GM23338 (cell line): ENCODE results near the gene FRAS1. TPM values are rescaled to one million over a fixed set of nuclear protein-coding genes. Genes with fewer than 3 reads are reported as not detected.

Experiments used
- ATAC-seq: fragments of 200-7000 bp; cut with Tn5 transposase; 3 replicates; pipeline ENCODE4 v1.9.1; 2020
- DNase-seq: peaks from one replicate; pipeline ENCODE4 v3.0.0-alpha.2; 2015; ENCODE audit warnings: low spot score
- H2AFZ ChIP-seq: fragments of 200-600 bp; sonication (generic); 2 replicates; pipeline ENCODE4 v1.8.0; 2016; ENCODE audit warnings: antibody characterized with exemption, mild to moderate bottlenecking, moderate library complexity
- H3F3A ChIP-seq: fragments of 200-600 bp; sonication (generic); replicated peaks from 2 replicates; pipeline ENCODE4 v1.8.0; 2017; ENCODE audit warnings: antibody characterized with exemption, mixed run types, low read depth
- H3K27ac ChIP-seq: fragments of 200-600 bp; sonication (generic); 2 replicates; pipeline ENCODE4 v1.6.1; 2016; ENCODE audit warnings: low read depth
- H3K27me3 ChIP-seq: fragments of 200-600 bp; sonication (generic); 2 replicates; pipeline ENCODE4 v1.8.0; 2016; ENCODE audit warnings: mild to moderate bottlenecking, mixed run types, moderate library complexity; ENCODE audit not compliant: insufficient read depth
- H3K36me3 ChIP-seq: fragments of 200-600 bp; sonication (generic); 2 replicates; pipeline ENCODE4 v1.8.0; 2016; ENCODE audit warnings: mild to moderate bottlenecking; ENCODE audit not compliant: insufficient read depth
- H3K4me1 ChIP-seq: fragments of 200-600 bp; sonication (generic); 2 replicates; pipeline ENCODE4 v1.8.0; 2016; ENCODE audit warnings: mild to moderate bottlenecking, moderate library complexity; ENCODE audit not compliant: insufficient read depth
- H3K4me2 ChIP-seq: fragments of 200-600 bp; sonication (generic); 2 replicates; pipeline ENCODE4 v1.7.1; 2017; ENCODE audit warnings: mixed run types
- H3K4me3 ChIP-seq: fragments of 200-600 bp; sonication (generic); 2 replicates; pipeline ENCODE4 v1.6.1; 2016; ENCODE audit warnings: mixed run types
- H3K79me2 ChIP-seq: fragments of 200-600 bp; sonication (generic); replicated peaks from 2 replicates; pipeline ENCODE4 v1.8.0; 2017; ENCODE audit warnings: mild to moderate bottlenecking; ENCODE audit not compliant: insufficient read depth
- H3K9me2 ChIP-seq: fragments of 200-600 bp; sonication (generic); 2 replicates; pipeline ENCODE4 v1.8.0; 2017; ENCODE audit not compliant: insufficient read depth
- H4K20me1 ChIP-seq: fragments of 200-600 bp; sonication (generic); replicated peaks from 2 replicates; pipeline ENCODE4 v1.8.0; 2017; ENCODE audit warnings: mild to moderate bottlenecking; ENCODE audit not compliant: insufficient read depth
- H3K27ac Mint-ChIP-seq: 2 replicates; pipeline ENCODE4 v1.8.0; 2020; ENCODE audit warnings: inconsistent platforms, mild to moderate bottlenecking, moderate library complexity, mixed read lengths
- H3K27me3 Mint-ChIP-seq: 3 replicates; pipeline ENCODE4 v1.8.0; 2022; ENCODE audit warnings: low read depth, mild to moderate bottlenecking, moderate library complexity, mixed read lengths, inconsistent platforms; ENCODE audit not compliant: insufficient read depth, poor library complexity
- H3K36me3 Mint-ChIP-seq: 3 replicates; pipeline ENCODE4 v1.8.0; 2021; ENCODE audit warnings: low read depth, mild to moderate bottlenecking, inconsistent platforms, moderate library complexity, mixed read lengths
- H3K4me1 Mint-ChIP-seq: 3 replicates; pipeline ENCODE4 v1.8.0; 2020; ENCODE audit warnings: mild to moderate bottlenecking, inconsistent platforms, mixed read lengths
- H3K4me3 Mint-ChIP-seq: 3 replicates; pipeline ENCODE4 v1.8.0; 2021; ENCODE audit warnings: moderate library complexity, mild to moderate bottlenecking, inconsistent platforms, mixed read lengths
- H3K9me3 Mint-ChIP-seq: 3 replicates; pipeline ENCODE4 v1.8.0; 2020; ENCODE audit warnings: moderate library complexity, mild to moderate bottlenecking, inconsistent platforms, mixed read lengths
- CREB1 ChIP-seq: fragments of 250-450 bp; sonication (Bioruptor Pico); IDR thresholded peaks from 2 replicates; pipeline ENCODE4 v1.5.0; 2020; ENCODE audit warnings: low read depth, mild to moderate bottlenecking, moderate library complexity
- POLR2AphosphoS5 ChIP-seq: IDR thresholded peaks from 2 replicates; pipeline ENCODE4 v1.6.1; 2016; ENCODE audit warnings: antibody characterized with exemption, low read depth
- ZNF331 ChIP-seq: fragments of 250-450 bp; sonication (Bioruptor Pico); IDR thresholded peaks from 2 replicates; pipeline ENCODE4 v1.5.0; 2020; ENCODE audit warnings: low read depth, mild to moderate bottlenecking, moderate library complexity
- polyA plus RNA-seq: library from polyadenylated mRNA; unstranded; fragments of >200 nt; fragmentation: Nextera tagmentation; extraction: Ambion mirVana; gene quantifications from 2 replicates; pipeline ENCODE4 v1.2.1, GENCODE V29; 2016
- total RNA-seq: library from RNA; depleted of rRNA; stranded (reverse); fragments of >200 nt; shearing (Covaris generic); gene quantifications from 2 replicates; pipeline ENCODE4 v1.2.3, GENCODE V29; 2014
- TF ChIP-seq, protein P1 (sequence below), 2 experiments: fragments of 200-600 bp in 1 of 2; sonication (generic) in 1 of 2; conservative IDR thresholded peaks; 2 replicates each; pipeline versions ENCODE4 v1.5.1 to v1.6.1; 2016 to 2017; ENCODE audit warnings: antibody characterized with exemption in 2 of 2, low read depth in 2 of 2, mild to moderate bottlenecking in 2 of 2, moderate library complexity in 1 of 2
- TF ChIP-seq, protein P2 (sequence below): fragments of 250-450 bp; sonication (Bioruptor Pico); IDR thresholded peaks from 2 replicates; pipeline ENCODE4 v1.5.0; 2020; ENCODE audit warnings: mild to moderate bottlenecking, moderate library complexity

FRAS1 gene
- total and polyA plus RNA-seq, 2 experiments from 2014 or later = 12.4 to 108 TPM

GRCh38 chr4:78357122-78357521, 300.0 kb downstream of the FRAS1 start:
- Histone ChIP-seq H3F3A (no peaks in the 10 kb centered on the region), H3K9me2 (peaks cover 12% of the 10 kb centered on the region), H3K27ac (no peak overlapping the region), H2AFZ (no peak overlapping the region), H4K20me1 (no peaks in the 10 kb centered on the region), H3K36me3 (no peaks in the 10 kb centered on the region), H3K4me3 (no peak overlapping the region), H3K4me2 (no peak overlapping the region), H3K4me1 (peaks cover 43% of the 10 kb centered on the region), H3K79me2 (no peaks in the 10 kb centered on the region), H3K27me3 (no peaks in the 10 kb centered on the region)
- peak overlapping the region; percentile 6; the same call in 1 of the 2 replicates for H3K27ac Mint-ChIP-seq
- peaks cover 10% of the 10 kb centered on the region for H3K27me3 Mint-ChIP-seq
- H3K36me3 Mint-ChIP-seq = peaks cover 9% of the 10 kb centered on the region; the same call in 2 of the 3 replicates
- H3K9me3 Mint-ChIP-seq = no peaks in the 10 kb centered on the region
- H3K4me1 Mint-ChIP-seq = peaks cover 51% of the 10 kb centered on the region
- ATAC-seq (no peak), DNase-seq (no peak)
- no peak overlapping the region for H3K4me3 Mint-ChIP-seq
- TF ChIP-seq, protein P1, sequence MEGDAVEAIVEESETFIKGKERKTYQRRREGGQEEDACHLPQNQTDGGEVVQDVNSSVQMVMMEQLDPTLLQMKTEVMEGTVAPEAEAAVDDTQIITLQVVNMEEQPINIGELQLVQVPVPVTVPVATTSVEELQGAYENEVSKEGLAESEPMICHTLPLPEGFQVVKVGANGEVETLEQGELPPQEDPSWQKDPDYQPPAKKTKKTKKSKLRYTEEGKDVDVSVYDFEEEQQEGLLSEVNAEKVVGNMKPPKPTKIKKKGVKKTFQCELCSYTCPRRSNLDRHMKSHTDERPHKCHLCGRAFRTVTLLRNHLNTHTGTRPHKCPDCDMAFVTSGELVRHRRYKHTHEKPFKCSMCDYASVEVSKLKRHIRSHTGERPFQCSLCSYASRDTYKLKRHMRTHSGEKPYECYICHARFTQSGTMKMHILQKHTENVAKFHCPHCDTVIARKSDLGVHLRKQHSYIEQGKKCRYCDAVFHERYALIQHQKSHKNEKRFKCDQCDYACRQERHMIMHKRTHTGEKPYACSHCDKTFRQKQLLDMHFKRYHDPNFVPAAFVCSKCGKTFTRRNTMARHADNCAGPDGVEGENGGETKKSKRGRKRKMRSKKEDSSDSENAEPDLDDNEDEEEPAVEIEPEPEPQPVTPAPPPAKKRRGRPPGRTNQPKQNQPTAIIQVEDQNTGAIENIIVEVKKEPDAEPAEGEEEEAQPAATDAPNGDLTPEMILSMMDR (conservative IDR thresholded peaks at IDR 0.05; ENCODE audit: low read depth in 2 of 2) = no peak
- TF ChIP-seq POLR2AphosphoS5 = no peak

DNA sequence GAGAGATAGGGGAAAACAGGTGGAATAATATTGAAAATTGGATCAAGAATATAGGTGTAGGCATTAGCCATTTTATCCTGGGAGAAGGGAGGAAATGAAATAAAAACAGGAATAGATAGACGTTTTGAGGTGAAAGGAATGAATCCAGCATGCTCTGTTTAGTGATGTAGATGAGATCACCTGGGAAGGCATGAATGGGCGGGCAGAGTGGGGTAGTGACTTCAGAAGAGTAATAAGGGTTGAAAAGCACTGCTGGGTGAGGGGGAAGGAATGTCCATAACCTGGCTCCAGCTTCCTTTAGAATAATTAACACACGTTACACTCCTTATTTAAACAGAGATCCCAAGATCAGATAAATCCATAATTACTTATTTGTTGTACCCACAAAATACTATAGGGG, 303.3 kb downstream of the FRAS1 start:
- Histone ChIP-seq H4K20me1 (peaks cover 5% of the 10 kb centered on the region; the same call in 1 of the 2 replicates), H3K9me2 (peaks cover 12% of the 10 kb centered on the region), H3K36me3 (peaks cover 8% of the 10 kb centered on the region; the same call in 1 of the 2 replicates), H3K4me3 (no peak overlapping the region), H2AFZ (no peak overlapping the region), H3K4me2 (peak overlapping the region; percentile 49), H3F3A (no peaks in the 10 kb centered on the region), H3K4me1 (peaks cover 47% of the 10 kb centered on the region), H3K79me2 (no peaks in the 10 kb centered on the region), H3K27me3 (no peaks in the 10 kb centered on the region), H3K27ac (peak overlapping the region; percentile 46; the same call in 1 of the 2 replicates)
- peak; percentile 47 for DNase-seq
- ATAC-seq = peak; percentile 79
- Mint-ChIP-seq H3K27ac (peak overlapping the region; percentile 12), H3K4me1 (peaks cover 60% of the 10 kb centered on the region), H3K36me3 (peaks cover 21% of the 10 kb centered on the region), H3K27me3 (peaks cover 12% of the 10 kb centered on the region), H3K4me3 (no peak overlapping the region; the same call in 2 of the 3 replicates), H3K9me3 (no peaks in the 10 kb centered on the region)
- TF ChIP-seq, protein P2, sequence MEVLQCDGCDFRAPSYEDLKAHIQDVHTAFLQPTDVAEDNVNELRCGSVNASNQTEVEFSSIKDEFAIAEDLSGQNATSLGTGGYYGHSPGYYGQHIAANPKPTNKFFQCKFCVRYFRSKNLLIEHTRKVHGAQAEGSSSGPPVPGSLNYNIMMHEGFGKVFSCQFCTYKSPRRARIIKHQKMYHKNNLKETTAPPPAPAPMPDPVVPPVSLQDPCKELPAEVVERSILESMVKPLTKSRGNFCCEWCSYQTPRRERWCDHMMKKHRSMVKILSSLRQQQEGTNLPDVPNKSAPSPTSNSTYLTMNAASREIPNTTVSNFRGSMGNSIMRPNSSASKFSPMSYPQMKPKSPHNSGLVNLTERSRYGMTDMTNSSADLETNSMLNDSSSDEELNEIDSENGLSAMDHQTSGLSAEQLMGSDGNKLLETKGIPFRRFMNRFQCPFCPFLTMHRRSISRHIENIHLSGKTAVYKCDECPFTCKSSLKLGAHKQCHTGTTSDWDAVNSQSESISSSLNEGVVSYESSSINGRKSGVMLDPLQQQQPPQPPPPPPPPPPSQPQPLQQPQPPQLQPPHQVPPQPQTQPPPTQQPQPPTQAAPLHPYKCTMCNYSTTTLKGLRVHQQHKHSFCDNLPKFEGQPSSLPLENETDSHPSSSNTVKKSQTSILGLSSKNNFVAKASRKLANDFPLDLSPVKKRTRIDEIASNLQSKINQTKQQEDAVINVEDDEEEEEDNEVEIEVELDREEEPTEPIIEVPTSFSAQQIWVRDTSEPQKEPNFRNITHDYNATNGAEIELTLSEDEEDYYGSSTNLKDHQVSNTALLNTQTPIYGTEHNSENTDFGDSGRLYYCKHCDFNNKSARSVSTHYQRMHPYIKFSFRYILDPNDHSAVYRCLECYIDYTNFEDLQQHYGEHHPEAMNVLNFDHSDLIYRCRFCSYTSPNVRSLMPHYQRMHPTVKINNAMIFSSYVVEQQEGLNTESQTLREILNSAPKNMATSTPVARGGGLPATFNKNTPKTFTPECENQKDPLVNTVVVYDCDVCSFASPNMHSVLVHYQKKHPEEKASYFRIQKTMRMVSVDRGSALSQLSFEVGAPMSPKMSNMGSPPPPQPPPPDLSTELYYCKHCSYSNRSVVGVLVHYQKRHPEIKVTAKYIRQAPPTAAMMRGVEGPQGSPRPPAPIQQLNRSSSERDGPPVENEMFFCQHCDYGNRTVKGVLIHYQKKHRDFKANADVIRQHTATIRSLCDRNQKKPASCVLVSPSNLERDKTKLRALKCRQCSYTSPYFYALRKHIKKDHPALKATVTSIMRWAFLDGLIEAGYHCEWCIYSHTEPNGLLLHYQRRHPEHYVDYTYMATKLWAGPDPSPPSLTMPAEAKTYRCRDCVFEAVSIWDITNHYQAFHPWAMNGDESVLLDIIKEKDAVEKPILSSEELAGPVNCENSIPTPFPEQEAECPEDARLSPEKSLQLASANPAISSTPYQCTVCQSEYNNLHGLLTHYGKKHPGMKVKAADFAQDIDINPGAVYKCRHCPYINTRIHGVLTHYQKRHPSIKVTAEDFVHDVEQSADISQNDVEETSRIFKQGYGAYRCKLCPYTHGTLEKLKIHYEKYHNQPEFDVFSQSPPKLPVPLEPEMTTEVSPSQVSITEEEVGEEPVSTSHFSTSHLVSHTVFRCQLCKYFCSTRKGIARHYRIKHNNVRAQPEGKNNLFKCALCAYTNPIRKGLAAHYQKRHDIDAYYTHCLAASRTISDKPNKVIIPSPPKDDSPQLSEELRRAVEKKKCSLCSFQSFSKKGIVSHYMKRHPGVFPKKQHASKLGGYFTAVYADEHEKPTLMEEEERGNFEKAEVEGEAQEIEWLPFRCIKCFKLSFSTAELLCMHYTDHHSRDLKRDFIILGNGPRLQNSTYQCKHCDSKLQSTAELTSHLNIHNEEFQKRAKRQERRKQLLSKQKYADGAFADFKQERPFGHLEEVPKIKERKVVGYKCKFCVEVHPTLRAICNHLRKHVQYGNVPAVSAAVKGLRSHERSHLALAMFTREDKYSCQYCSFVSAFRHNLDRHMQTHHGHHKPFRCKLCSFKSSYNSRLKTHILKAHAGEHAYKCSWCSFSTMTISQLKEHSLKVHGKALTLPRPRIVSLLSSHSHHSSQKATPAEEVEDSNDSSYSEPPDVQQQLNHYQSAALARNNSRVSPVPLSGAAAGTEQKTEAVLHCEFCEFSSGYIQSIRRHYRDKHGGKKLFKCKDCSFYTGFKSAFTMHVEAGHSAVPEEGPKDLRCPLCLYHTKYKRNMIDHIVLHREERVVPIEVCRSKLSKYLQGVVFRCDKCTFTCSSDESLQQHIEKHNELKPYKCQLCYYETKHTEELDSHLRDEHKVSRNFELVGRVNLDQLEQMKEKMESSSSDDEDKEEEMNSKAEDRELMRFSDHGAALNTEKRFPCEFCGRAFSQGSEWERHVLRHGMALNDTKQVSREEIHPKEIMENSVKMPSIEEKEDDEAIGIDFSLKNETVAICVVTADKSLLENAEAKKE (CRISPR knock-in tag) = 0 out of 2 replicates have a peak, but pooled peaks have one; percentile 39
- no peak for TF ChIP-seq ZNF331
- TF ChIP-seq, protein P1 (conservative IDR thresholded peaks at IDR 0.05; ENCODE audit: low read depth in 2 of 2) = no peak
- 0 out of 2 replicates have a peak, but pooled peaks have one; percentile 11 for TF ChIP-seq CREB1 (CRISPR knock-in tag)
